Measurements from ENCODE around the gene ZBTB7B.

Gene ZBTB7B

GRCh38 chr1:155034318-155035208, 32.0 kb downstream of the ZBTB7B start:
- no peaks in the 10 kb centered on the region for H3K4me1 ChIP-seq
- intact Hi-C loops (cut with DNase I; ENCODE audit: low total_unique reads): no loop called here
- no peak for TF ChIP-seq CTCF (IDR thresholded peaks at IDR 0.05)
- no peaks in the 10 kb centered on the region for H3K36me3 ChIP-seq
- DNase-seq: no peak
- H3K4me3 ChIP-seq: no peak overlapping the region
- H3K27me3 ChIP-seq: peaks cover 0 to 3% of the 10 kb centered on the region in 2 donors
- no peak overlapping the region for H3K27ac ChIP-seq
- no peaks in the 10 kb centered on the region for H3K9me3 ChIP-seq

GRCh38 chr1:155035936-155036335, 33.3 kb downstream of the ZBTB7B start:
- intact Hi-C loops (cut with DNase I; ENCODE audit: low total_unique reads): no loop called here
- DNase-seq: no peak
- Histone ChIP-seq H3K4me1 (no peaks in the 10 kb centered on the region), H3K27ac (no peak overlapping the region), H3K36me3 (no peaks in the 10 kb centered on the region), H3K9me3 (no peaks in the 10 kb centered on the region), H3K27me3 (peaks cover 0 to 3% of the 10 kb centered on the region in 2 donors), H3K4me3 (no peak overlapping the region)
- TF ChIP-seq CTCF (IDR thresholded peaks at IDR 0.05): no peak

GRCh38 chr1:155037043-155037442, 34.4 kb downstream of the ZBTB7B start:
- no peak overlapping the region for H3K27ac ChIP-seq
- intact Hi-C loops (cut with DNase I; ENCODE audit: low total_unique reads): no loop called here
- H3K36me3 ChIP-seq: no peaks in the 10 kb centered on the region
- H3K27me3 ChIP-seq: peaks cover 0 to 3% of the 10 kb centered on the region in 2 donors
- H3K4me1 ChIP-seq: no peaks in the 10 kb centered on the region
- no peak for TF ChIP-seq CTCF (IDR thresholded peaks at IDR 0.05)
- H3K9me3 ChIP-seq: no peaks in the 10 kb centered on the region
- no peak overlapping the region for H3K4me3 ChIP-seq
- DNase-seq: no peak

GRCh38 chr1:155037851-155038441, 35.3 kb downstream of the ZBTB7B start:
- Histone ChIP-seq H3K27ac (no peak overlapping the region), H3K9me3 (no peaks in the 10 kb centered on the region), H3K27me3 (peaks cover 0 to 3% of the 10 kb centered on the region in 2 donors), H3K4me1 (no peaks in the 10 kb centered on the region), H3K4me3 (no peak overlapping the region), H3K36me3 (no peaks in the 10 kb centered on the region)
- TF ChIP-seq CTCF (IDR thresholded peaks at IDR 0.05): no peak
- DNase-seq: no peak
- intact Hi-C loops (cut with DNase I; ENCODE audit: low total_unique reads): no loop called here

- TF ChIP-seq CTCF (IDR thresholded peaks at IDR 0.05): no peak
- Histone ChIP-seq H3K4me3 (no peak overlapping the region), H3K9me3 (no peaks in the 10 kb centered on the region), H3K27me3 (peaks cover 0 to 3% of the 10 kb centered on the region in 2 donors), H3K27ac (no peak overlapping the region), H3K36me3 (no peaks in the 10 kb centered on the region), H3K4me1 (no peaks in the 10 kb centered on the region)
- DNase-seq: no peak
- intact Hi-C loops (cut with DNase I; ENCODE audit: low total_unique reads): no loop called here
Measured at GRCh38 chr1:155038602-155039307, 36.2 kb downstream of the ZBTB7B start.

Data from tibial artery (tissue), 4 donors.